NCI-H748 treated with DMSO at 0.1 percent for 48 hours (cell line): ENCODE data around the gene POM121C.
"Not testable (repeated sequence)": the region's sequence is repeated elsewhere in the genome, so short reads cannot be mapped to it uniquely, and the experiment has no call there.

Experiments used
- DNase-seq: peaks from one replicate; lab custom pipeline; 2025; lab: John Stamatoyannopoulos, UW

POM121C gene

DNA sequence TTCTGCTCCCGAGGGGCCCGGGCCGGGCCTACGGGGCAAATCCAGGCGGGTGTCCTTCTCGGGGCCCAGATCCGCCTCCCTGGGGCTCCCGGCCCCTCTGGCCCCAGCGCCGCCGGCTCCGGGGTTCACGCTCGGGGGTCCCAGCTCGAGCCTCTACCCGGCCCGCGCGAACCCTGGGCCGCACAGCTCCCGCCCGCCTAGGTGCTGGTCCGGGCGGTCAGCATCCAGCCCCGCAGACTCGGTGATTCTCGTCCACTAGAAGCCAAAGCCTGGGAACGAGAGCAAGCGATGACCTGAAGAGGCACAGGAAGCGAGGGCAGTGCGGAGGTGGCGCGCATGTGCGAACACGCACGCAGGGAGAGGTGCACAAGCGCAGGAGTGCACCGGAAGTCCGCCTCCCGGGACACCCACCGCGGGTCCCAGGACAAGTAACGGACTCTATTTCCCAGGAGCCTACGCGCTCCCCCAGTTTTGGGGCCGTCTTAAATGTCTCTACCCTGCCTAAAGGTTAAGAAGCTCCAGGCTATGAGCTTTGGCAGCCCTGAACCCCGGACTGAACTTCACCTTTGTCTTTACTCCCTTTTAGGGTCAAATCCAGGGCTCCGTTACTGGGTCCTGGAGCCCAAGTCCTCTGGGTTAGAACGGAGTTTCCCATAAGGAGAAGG, at the start of gene POM121C:
TSS of gene POM121C (minus strand) at position 321 of the 665 bp plus-strand sequence. CDS start 44,803 bp downstream, outside the sequence.
- peak; percentile 55 for DNase-seq

DNA sequence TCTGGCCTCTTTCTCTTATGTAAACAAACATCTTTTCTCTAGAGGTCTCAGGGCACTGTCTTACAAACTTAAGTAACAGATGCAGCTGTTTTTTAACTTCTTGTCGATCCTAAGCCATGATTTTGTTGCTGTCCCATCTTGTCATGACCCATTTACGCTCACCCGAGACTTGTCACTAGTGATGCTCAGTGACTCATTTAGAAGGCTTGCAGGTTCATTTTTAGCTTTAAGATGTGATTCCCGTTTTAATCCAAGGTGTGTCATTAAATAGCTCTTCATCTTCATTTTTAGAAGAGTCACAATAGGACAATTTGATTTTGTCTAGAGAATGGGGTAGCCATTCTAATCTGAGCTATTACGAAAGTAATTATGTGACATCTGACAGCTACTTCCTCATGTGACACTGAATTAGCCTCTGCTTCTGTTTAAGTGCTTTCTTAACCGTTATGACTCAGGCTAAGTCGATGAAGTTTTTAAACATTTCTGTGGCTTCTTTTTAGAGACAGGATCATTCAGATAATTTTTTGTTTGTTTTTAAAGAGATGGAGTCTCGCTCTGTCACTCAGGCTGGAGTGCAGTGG, 48.7 kb upstream of the POM121C start:
- no peak for DNase-seq

DNA sequence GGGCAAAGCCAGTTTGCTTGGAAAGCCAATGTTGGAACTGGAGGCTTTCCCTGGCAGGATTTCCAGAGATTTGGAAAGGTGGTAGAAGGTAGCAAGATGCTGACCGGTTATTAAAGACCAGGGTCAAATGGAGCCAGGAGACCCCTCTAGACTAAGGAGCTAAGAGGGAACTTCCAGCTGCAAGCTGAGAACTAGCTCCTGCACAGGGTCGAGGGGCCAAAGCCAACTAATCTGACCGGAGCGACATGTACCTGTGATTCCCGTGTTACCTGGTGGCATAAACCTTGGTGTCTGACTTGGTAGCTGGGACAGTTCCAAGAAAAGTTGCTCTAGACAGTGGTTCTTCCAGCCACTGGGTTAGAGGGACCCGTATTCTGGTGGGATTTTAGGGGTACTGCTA, 47.8 kb upstream of the POM121C start:
- DNase-seq = no peak

DNA sequence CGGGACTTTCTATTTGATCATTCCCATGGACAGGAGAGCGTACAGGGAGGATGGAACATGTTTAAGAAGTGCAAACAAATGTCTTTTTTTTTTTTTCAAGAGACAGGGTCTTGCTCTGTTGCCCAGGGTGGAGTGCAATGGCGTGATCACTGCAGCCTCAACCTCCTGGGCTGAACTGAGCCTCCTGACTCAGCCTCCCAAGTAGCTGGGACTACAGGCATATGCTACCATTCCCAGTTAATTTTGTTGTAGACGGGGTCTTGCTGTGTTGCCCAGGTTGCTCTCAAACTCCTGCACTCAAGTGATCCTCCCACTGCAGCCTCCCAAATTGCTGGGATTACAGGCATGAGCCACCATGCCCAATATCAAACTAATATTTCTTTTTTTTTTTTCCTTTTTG, 46.5 kb upstream of the POM121C start:
- DNase-seq = no peak

DNA sequence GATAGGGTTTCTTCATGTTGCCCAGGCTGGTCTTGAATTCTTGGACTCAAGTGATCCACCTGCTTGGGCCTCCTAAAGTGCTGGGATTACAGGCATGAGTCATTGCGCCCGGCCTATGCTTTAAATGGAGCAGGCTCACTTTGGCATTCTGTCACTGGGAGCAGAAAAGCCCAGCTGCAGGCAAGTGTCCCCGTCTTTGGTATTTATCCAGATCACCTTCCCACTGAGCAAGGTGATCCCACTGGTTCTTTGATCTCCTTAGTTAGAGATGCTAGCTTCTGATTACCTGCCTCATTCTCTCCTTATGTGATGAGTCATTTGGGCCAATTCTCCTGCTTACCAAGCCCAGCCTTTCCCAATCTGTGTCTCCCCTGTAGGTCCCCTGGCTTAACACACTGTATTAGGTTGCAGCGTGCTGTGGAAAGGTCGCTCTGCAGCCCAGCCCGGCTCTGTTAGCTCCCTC, 45.3 kb upstream of the POM121C start:
- no peak for DNase-seq

DNA sequence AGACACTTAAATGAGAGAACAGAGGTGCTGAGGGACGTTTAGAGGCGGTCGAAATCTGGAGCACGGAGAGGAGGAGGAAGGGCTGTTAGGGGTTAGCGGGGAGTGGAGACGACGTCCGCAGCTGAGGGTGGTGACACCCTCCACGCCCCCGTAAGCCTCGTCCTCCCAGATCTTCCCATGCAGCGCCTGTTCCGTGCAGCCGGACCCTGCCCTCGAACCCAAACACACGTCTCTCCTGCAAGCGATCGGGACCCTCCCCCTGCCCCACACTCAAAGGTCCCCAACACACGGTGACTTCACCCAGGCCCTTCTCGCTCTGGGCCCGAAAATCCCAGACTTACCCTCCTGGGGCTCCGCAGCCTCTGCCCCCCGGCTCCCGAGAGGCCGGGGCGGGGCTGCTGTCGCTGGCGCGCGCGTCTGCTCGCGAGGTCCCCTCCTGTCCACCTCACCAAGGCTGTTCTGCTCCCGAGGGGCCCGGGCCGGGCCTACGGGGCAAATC, 41.2 kb upstream of the POM121C start:
- DNase-seq = not testable (repeated sequence)

DNA sequence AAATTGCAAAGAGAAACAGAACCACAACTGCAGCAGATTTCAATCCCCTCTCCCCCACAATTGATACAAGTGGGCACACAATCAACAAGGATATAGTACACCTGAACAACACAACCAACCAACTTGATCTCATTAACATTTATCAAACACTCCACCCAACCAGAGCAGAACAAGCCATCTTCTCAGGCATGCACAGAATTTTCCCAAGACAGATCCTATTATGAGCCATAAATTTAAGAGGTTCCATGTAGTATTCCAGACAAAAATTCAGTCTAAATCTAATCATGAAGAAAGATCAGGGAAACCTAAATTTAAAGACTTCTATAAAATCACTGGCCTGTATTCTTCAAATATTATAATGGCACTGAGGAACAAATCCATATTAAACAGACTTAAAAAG, 35.6 kb upstream of the POM121C start:
- DNase-seq = not testable (repeated sequence)

DNA sequence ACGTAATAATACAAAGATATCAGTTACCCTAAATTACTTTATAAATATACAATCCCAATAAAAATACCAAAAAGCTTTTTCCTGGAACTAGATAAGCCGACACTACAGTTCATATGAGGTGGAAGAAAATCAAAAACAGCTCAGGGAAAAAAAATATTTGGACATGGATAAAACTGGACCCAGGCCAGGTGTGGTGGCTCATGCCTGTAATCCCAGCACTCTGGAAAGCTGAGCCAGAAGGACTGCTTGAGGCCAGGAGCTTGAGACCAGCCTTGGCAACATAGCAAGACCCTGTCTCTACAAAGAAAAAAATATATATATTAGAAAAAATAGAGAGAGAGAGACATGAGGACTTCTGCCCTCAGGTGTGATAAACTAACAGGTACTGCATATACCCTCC, 32.7 kb upstream of the POM121C start:
- not testable (repeated sequence) for DNase-seq

DNA sequence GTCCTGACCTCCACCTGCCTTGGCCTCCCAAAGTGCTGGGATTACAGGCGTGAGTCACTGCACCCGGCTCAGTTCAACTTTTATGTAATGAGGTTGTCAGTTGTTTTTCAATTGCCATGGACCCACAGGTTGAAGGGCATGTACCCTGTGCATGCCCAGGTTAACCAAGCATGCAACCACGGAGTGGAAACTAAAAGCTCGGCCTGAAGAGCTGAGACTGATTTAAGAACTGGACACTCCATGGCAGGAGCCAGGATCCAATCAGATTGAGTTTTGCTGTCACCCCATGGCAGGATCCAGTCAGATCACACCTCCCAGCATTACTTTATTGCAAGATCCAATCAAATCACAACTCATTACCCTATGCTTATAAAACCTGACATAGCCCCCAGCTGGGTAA, 22.9 kb upstream of the POM121C start:
- not testable (repeated sequence) for DNase-seq

DNA sequence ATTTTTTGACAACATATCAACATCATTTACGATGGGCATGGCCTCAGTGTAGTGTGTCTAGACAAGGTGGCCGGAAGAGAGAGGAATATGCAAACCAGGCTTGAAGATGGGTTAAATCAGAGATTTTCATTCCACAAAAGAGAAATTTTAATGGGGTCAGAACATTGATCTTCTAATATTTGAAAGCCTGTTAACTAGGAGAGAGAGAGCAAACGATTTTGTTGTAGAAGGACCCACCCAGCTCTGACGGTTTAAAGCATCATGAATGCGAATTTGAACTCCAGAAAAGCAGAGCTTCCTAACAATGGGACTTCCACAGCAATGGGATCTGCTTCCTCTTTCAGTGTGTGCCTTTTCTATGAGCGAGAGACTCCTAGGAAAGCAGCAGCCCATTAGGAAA, 5.9 kb upstream of the POM121C start, which contains the start of gene SPDYE5:
TSS of gene SPDYE5 (plus strand) at position 301 of the 400 bp plus-strand sequence. CDS start 1,728 bp downstream, outside the sequence.
- DNase-seq = not testable (repeated sequence)

DNA sequence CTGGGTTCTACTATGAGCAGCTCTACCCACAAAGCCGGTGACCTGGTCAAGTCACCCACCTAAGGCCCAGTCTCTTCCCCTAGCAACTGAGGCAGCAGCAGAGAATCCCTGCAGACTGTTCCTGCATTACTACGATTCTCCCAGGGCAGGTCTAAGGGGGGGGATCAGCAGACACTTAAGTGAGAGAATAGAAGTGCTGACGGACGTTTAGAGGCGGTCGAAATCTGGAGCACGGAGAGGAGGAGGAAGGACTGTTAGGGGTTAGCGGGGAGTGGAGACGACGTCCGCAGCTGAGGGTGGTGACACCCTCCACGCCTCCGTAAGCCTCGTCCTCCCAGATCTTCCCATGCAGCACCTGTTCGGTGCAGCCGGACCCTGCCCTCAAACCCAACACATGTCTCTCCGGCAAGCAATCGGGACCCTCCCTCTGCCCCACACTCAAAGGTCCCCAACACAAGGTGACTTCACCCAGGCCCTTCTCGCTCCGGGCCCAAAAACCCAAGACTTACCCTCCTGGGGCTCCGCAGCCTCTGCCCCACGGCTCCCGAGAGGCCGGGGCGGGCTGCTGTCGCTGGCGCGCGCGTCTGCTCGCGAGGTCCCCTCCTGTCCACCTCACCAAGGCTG, 632 bp downstream of the POM121C start:
- DNase-seq = not testable (repeated sequence)

DNA sequence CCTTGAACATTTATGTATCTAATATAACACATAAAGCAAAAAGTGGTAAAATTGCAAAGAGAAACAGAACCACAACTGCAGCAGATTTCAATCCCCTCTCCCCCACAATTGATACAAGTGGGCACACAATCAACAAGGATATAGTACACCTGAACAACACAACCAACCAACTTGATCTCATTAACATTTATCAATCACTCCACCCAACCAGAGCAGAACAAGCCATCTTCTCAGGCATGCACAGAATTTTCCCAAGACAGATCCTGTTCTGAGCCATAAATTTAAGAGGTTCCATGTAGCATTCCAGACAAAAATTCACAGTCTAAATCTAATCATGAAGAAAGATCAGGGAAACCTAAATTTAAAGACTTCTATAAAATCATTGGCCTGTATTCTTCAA, 5.8 kb downstream of the POM121C start:
- not testable (repeated sequence) for DNase-seq

DNA sequence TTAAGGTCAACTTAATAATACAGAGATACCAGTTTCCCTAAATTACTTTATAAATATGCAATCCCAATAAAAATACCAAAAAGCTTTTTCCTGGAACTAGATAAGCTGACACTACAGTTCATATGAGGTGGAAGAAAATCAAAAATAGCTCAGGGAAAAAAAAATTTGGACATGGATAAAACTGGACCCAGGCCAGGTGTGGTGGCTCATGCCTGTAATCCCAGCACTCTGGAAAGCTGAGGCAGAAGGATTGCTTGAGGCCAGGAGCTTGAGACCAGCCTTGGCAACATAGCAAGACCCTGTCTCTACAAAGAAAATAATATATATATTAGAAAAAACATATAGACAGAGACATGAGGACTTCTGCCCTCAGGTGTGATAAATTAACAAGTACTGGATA, 8.6 kb downstream of the POM121C start:
- not testable (repeated sequence) for DNase-seq

DNA sequence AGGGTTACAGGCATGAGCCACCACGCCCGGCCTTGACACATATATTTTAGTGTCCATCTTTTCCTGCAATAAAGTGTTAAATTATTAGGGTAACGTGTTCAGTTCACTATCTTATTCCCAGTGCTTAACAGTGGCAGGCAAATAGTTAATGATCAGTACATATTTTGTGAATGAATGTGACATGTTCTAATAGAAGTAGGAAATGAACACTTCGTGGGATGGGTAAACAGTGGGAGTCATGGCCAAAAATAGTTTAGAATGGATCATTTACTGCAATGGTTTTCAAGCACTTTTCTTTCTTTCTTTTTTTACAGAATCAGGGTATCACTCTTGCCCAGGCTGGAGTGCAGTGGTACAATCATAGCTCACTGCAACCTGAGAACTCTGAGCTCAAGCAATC, 15.9 kb downstream of the POM121C start:
- not testable (repeated sequence) for DNase-seq

DNA sequence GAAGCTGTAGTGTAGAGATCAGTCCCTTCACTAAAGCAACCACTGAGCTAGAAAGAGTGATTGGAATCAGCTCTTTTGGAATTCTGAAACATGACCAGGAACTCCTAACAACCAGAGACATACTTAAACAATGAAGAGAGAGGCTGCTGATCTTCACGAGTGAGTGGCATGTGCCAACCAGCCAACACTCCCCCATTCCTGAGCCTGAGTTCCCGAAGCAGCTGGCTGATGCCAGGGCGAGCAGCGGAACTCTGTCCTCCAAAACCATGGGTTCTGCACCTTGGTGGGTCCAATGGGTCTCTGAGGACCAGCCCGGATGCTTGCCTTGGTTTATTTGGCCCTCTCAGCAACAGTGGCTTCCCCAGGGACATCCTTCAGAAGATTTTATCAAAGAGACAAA, 25.6 kb downstream of the POM121C start:
- DNase-seq = not testable (repeated sequence)

DNA sequence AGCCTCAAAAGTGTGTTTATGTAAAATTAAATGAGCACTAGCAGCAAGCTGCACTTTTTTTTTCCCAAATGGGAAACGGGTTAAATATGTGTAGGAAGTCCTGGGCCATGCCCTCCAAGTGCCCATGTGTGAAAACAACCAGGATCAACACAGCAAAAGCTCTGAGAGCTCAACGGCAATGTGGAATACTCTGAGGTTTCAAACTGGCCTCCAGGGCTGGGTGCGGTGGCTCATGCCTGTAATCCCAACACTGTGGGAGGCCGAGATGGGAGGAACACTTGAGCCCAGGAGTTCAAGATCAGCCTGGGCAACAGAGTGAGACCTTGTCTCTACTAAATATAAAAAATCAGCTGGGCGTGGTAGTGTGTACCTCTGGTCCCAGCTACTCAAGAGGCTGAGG, 28.1 kb downstream of the POM121C start:
- DNase-seq = not testable (repeated sequence)

DNA sequence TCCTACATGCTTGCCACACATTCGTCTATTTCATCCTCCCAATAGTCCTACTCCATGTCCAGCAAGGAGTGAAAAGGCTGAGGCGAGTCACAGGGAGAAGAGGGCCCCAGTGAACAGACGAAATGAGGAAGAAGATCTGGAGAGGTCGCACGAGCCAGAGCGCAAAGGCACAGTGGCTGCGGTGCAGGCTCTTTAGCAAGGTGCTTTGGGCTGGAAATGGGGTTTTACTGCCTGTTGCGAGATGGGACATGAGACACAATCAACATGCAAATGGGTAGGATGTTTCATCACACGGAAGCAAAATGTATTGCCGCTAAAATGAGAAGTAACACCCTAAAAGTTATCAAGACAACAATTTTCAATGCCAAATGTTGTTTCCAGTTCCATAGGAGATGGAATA, 29.7 kb downstream of the POM121C start:
- not testable (repeated sequence) for DNase-seq

DNA sequence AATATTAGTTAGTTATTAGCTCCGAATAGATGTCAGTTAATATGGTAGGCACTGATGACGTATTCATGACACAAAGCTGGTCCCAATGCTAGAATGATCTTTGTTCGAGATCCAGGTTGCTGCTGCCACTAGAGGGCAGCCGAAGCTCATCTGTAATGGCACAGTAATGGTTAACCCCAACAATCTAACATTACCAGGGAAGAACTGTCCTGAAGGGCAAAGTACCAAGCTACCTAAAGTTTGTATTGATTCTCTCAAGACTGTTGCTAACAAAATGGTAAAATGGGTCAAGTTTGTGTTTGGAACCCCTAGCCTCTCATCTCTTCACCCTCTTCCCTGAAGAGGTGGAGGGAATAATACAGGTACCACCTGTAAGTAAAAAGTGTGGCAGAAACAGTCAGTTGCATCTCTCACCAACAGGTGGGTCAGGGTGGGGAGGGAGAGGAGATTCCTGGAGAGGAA, 33.6 kb downstream of the POM121C start:
- DNase-seq = not testable (repeated sequence)

DNA sequence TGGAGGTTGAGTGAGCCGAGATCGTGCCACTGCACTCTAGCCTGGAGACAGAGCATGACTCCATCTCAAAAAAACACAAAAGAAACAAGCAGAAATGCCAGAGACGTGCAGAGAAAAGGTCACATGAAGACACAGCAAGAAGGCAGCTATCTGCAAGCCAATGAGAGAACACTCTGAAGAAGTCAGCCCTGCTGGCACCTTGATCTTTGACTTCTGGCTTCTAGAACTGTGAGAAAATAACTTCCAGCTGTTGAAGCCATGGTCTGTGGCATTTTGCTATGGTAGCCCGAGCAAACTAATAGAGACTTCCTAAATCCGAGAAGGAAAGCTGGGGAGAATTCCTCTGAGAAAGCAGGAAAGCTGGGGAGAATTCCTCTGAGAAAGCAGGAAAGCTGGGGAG, 36.2 kb downstream of the POM121C start:
- not testable (repeated sequence) for DNase-seq

DNA sequence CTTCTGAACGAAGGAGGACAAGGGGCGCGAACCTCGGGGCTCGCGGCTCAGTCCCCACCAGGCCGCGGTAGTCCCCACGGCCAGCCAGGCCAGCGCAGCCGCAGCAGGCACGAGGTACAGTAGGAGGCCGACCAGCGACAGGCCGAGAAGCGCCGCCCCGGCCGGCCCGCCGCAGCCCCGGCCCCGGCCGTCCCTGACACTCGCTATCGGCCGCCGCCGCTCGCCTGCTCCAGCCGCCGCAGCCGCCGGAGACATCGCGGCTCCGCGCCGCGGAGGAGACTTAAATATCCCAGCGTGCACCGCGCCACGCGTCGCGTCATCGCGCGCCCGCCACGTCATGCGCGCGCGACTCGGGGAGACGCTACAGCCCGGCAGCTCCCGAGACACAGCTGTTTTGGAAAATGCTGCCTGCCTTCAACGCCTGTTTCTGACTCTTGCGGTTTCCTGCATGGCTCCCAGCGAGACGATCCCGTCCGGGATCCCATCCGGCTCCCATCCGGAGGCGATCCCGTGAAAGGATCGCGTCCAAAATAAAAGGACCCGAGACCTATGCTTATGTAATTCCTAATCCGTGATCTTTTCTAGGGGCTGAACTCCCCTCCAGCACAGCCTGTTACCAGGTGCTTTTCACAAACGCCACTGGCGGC, 43.5 kb downstream of the POM121C start:
- DNase-seq = not testable (repeated sequence)

DNA sequence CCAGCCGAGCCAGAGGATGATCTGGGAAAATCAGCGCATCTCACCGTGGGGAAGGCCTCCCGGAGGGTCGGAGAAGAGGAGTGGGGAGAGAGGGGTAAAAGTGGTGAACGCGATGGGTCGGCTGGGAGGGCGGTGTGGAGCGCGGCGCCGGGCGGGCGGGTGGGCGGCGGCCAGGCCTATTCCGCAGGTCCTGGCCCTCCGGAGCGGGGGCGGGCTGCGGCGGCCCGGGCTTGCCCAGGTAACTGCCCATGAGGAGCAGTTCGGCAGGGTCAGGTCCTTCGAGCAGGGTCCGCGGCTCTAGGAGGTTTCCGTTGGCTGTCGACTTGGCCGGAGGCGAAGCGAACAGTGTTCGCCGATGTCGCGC, 44.0 kb downstream of the POM121C start:
- not testable (repeated sequence) for DNase-seq

DNA sequence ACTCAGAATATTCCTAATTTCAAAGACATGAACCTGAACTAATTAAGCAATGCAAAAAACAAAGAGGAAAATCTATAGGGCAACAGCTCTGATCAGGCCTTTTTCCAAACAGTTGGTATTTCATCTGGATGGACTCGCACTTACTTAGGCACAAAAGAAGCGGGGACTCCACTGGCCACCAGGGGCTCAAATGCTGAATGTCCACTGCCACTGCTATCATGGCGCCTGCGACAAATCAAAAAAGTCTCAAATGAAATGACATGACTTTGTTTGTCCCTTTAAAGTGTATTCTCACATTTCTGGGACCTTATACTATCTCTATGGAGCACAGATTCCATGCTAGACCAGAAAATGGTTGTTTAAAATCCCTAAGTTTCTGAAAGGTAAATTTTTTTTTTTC, 47.1 kb downstream of the POM121C start:
- not testable (repeated sequence) for DNase-seq
